Hematopoietic multipotent progenitor cell treated with erythropoietin and hydrocortisone succinate and interleukin-3 and kit ligand, for 15 days (in vitro differentiated cells): Measurements from ENCODE around the gene STEAP3.

Experiments used
- DNase-seq: peaks from one replicate; pipeline ENCODE4 v3.0.0-alpha.2; 2015; ENCODE audit warnings: low spot score

The STEAP3 gene

GRCh38 chr2:119295688-119296375, 72.2 kb downstream of the STEAP3 start:
- DNase-seq, result no peak

- DNase-seq, result no peak
Observed at GRCh38 chr2:119301413-119301812, 77.8 kb downstream of the STEAP3 start.

- no peak for DNase-seq
Observed at GRCh38 chr2:119304847-119305246, 81.2 kb downstream of the STEAP3 start.

- no peak for DNase-seq
Observed at GRCh38 chr2:119305497-119306195, 82.0 kb downstream of the STEAP3 start.

GRCh38 chr2:119306196-119306590, 82.6 kb downstream of the STEAP3 start:
- no peak for DNase-seq

- DNase-seq, result no peak
Observed at GRCh38 chr2:119307419-119308140, 83.9 kb downstream of the STEAP3 start.

GRCh38 chr2:119308793-119309330, 85.2 kb downstream of the STEAP3 start:
- DNase-seq, result no peak

GRCh38 chr2:119311371-119311770, 87.7 kb downstream of the STEAP3 start:
- DNase-seq, result no peak

- DNase-seq, result no peak
Observed at GRCh38 chr2:119311831-119312230, 88.2 kb downstream of the STEAP3 start.
